ELF-1 (cell line): ENCODE measurements around the gene ETFB.

Experiments used
- DNase-seq: peaks from one replicate; pipeline ENCODE4 v3.0.0-alpha.2; 2016; ENCODE audit warnings: low read depth, low spot score

ETFB gene

DNA sequence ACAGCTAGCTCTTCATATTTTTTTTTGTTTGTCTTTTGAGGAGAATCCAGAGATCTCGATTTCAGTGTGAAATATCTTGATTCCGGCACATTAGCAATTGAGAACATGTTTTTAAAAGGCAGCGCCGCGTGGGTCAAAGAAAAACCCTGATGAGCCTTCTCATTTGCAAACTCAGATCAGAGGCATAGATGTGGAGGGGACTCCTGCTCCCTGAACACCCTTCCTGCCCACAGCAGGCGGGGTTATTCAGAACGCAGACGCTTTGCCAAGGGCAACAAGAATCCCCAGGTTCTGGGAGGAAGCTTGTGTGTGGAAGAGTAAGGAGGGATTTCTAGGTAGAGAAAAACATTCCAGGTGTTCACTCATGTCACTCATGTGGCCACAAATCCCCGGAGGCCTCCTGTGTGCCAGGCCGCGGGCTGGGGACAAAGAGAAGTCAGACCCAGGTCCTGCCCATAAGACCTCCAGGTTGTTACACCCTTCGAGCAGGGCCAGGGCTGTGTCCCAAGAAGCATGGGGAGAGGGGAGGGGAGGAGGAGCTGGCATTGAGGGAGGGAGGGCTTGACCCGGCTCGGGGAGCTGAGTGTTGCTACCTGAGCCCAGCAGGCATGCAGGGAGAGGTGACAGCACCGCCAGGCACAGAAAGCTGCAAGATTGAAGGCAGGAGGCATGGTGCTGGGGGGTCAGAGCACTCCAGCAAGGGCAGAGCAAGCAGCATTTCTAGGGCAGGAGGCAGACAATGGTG is 70.6 kb downstream of the ETFB start:
- DNase-seq = peak; percentile 45
